AG09309 (cell line): Measurements from ENCODE around the gene OR6K2.

ENCODE experiments used
- DNase-seq: peaks from one replicate; pipeline ENCODE4 v3.0.0-alpha.2; 2010; ENCODE audit warnings: low read depth
- H3K4me3 ChIP-seq: 2 replicates; pipeline ENCODE4 v1.5.1; 2011; ENCODE audit warnings: mild to moderate bottlenecking, low read depth, low read length, moderate library complexity; ENCODE audit not compliant: control insufficient read depth
- CTCF ChIP-seq: IDR thresholded peaks from 2 replicates; pipeline ENCODE4 v1.5.1; 2011; ENCODE audit warnings: mild to moderate bottlenecking, low read depth, low read length, inconsistent platforms; ENCODE audit not compliant: insufficient read depth, control insufficient read depth; ENCODE audit errors: missing control alignments

The OR6K2 gene

GRCh38 chr1:158666037-158666436 is 34.4 kb downstream of the OR6K2 start:
- no peak for TF ChIP-seq CTCF
- DNase-seq: no peak

GRCh38 chr1:158654571-158654970 is 45.9 kb downstream of the OR6K2 start:
- H3K4me3 ChIP-seq: no peak overlapping the region
- no peak for DNase-seq
- TF ChIP-seq CTCF: no peak

More at GRCh38 chr1:158666037-158666436, 34.4 kb downstream of the OR6K2 start:
- no peak overlapping the region for H3K4me3 ChIP-seq

GRCh38 chr1:158654086-158654485 is 46.4 kb downstream of the OR6K2 start:
- TF ChIP-seq CTCF: no peak
- no peak overlapping the region for H3K4me3 ChIP-seq
- DNase-seq: no peak

- TF ChIP-seq CTCF: no peak
- DNase-seq: no peak
- H3K4me3 ChIP-seq: no peak overlapping the region
Observed at GRCh38 chr1:158652721-158653334, 47.6 kb downstream of the OR6K2 start.
